Endometrial microvascular endothelial cells (primary cell): ENCODE measurements around the gene LRRC51. TPM values are rescaled to one million over a fixed set of nuclear protein-coding genes. Genes with fewer than 3 reads are reported as not detected.

ENCODE experiments used
- in situ Hi-C: cut with HindIII; loops from 2 replicates; pipeline ENCODE4 v1.10.0; 2017; ENCODE audit warnings: low sequenced_read_pairs, low pct_unique_long_range_greater_than_20kb; ENCODE audit errors: inconsistent ontology term
- total RNA-seq: library from RNA; depleted of rRNA; stranded (reverse); fragments of >200 nt; gene quantifications from one replicate; pipeline ENCODE4 v1.2.3, GENCODE V29; 2015; ENCODE audit errors: inconsistent ontology term

The LRRC51 gene
- total RNA-seq, 1 donor from 2014 or later, result 1.1 TPM

GRCh38 chr11:72067676-72068075, 13.0 kb upstream of the LRRC51 start:
- in situ Hi-C loops, result no loop called here

DNA sequence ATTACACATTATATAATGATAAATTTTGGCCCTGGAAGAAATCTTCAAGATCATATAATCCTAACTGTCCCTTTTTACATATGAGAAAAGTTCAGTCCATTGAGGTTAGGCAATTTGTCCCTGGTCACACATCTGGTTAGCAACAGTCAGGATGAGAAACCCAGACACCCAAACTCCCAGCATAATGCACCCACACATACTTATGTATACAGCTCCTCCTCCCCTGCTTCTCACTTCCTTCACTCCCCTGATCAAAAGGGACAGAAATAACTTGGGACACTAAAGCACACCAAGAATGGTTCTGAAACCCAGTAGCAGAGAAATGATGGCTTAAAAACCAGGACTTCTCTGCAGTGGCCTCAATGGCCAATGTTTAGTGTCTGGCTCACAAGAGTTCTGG, 11.4 kb upstream of the LRRC51 start:
- in situ Hi-C loops, result no loop called here

GRCh38 chr11:72069787-72070251, 10.8 kb upstream of the LRRC51 start:
- in situ Hi-C loops, result no loop called here

DNA sequence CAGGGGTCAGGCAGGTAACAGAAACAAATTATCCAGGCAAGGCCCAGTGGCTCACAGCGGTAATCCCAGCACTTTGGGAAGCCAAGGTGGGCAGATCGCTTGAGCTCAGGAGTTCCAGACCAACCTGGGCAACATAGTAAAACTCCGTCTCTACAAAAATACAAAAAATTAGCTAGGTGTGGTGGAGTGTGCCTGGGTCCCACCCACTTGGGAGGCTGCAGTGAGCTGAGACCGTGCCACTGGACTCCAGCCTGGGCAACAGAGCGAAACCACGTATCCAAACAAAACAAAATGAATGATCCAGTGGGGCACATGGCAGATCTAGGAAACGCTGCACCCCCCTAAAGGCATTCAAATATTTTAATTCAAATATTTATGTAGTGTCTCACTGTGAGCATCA, 10.2 kb upstream of the LRRC51 start:
- in situ Hi-C loops, result no loop called here

DNA sequence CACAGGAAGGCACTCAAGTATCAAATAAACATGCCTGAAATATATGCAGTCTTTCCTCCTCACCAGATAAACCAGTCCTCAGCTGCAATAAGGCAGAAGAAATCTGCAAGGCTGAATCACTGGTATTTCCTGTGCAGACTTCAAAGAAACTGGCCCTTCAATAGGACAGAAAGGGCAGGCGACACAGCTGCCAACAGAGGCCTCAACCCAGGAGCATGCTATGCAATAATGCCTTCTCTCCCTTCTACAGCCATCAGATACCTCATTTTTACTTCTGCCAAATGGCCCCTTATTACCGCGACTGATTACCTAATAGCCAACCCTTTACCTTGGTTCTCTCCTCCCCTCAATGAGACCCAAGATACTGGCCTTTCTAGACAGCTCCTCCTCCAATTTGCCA, 8.3 kb upstream of the LRRC51 start:
- in situ Hi-C loops, result no loop called here

DNA sequence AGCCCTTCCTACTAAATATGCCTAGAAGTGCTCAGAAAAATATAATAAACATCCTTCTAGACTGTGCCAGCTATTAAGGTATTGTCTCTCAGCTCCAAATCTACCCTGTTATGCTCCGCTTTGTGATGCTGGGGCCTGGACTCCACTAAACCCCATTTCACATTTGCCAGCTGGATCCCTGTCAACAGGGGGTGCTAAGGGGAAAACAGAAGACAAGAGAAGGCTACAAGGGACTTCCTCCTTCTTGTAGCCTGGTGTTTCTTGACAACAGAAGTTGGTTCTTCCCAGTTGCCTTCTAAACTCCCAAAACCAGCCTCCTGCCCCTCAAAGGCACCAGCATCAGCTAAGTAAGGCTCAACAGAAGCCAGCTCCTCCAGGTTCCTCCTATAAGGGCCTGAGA, 5.5 kb upstream of the LRRC51 start:
- in situ Hi-C loops, result no loop called here

DNA sequence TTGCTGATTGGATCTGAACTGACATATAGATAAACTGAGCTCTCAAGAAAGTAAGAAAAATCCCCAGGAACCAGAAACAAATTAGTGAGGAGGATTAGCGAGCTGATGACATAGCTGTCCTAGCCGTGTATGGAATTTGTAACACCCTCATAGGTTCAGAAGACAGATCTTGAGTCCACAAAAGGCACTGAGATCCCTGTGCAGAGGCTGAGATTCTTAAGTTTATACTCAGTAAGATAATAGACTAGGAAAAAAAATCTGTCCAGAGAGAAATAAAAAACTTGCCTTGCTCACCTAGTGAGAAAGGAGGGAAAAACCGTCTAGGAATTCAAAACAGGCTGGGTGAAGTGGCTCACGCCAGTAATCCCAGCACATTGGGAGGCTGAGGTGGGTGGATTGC, 4.9 kb upstream of the LRRC51 start:
- in situ Hi-C loops, result no loop called here

GRCh38 chr11:72078477-72078876, 2.2 kb upstream of the LRRC51 start:
- in situ Hi-C loops, result no loop called here

DNA sequence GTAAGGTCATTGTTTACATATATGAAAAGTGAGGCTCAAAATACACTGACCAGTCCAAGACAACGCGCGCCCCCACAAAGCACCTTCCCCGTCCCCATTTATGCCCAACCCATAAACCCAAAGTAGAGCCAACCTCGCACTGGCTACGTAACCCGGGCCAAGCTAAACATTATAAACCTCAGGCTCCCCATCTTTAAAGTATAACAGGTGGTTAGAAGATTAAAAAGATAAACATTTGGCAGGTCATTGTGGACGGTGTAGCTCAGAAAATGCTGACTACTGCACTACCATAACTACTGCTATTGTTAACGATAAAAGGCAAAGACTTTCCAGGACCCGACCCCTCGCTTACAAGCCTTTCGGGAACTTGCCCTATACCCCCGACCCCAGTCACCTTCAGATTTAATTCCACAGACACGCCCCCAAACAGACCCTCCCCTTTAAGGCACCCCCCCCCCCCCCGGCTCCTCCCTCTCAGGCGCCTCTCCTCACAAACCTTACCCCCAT, 778 bp upstream of the LRRC51 start:
- in situ Hi-C loops, result no loop called here

DNA sequence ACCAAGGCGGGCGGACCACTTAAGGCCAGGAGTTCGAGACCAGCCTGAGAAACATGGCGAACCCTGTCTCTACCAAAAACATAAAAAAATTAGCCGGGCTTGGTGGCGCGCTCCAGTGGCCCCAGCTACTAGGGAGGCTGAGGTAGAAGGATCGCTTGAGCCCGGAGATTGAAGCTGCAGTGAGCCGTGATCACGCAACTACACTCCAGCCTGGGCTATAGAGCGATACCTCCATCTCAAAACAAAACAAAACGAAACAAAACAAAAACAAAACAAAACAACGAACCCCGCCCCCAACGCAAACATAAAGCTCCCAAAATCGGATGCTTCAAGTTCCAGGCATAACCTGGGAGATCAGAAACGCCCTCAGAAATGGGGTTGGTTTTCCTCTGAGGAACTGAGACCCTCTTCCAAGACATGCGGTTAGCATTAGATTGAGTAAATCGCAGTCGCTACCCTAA, 564 bp downstream of the LRRC51 start:
- in situ Hi-C loops, result no loop called here

DNA sequence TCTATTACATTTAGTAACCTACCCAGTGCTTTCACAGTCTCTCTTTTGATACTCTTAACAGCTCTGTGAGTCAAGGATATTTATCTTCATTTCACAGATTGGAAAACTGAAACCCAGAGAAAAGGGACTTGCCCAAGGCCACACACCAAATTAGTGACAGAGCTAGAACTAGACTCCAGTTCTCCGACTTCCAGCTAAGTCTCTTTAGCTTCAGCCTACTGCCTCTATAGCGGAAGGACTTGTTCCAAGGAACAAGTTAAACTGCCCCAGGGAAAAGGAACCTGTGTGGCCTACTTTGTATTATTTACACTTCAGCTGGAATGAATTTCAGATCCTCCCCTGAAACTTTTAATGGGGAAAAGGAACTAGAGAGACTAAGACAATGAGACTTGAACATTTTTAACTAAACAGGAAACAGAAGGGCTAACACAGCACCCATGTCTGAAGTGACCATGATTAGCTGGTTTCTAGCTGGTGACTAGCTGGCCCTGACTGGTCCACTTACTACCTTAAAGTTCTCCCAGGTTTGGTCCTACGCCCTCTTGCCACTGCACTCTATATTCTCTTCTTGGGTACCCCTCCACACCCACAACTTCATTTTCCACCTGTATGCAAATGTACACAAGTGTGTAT, 1.3 kb downstream of the LRRC51 start:
- in situ Hi-C loops, result no loop called here

GRCh38 chr11:72083414-72083813, 2.8 kb downstream of the LRRC51 start:
- in situ Hi-C loops, result no loop called here

- in situ Hi-C loops, result no loop called here
These were observed 3.4 kb downstream of the LRRC51 start for GRCh38 chr11:72084076-72084475.

DNA sequence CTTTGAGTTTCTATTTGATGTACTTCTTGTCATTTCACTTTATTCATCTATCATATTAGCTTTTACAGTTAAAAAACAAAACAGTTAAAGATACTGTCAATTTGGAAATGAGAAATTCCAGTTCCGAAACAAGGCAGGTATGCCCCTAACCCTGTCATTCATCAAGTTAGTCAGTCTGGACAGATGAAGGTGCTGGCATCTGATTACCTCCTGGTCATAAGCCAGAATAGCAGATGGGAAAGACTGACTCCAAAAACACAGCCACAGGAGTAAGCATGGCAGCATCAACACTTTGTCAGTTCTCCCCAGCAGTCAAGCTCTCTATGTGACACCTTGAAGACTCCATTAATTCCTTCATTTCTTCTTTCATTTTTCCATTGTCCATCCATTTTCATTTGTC, 4.3 kb downstream of the LRRC51 start:
- in situ Hi-C loops, result no loop called here

GRCh38 chr11:72085621-72086351, 5.1 kb downstream of the LRRC51 start:
- in situ Hi-C loops, result no loop called here

GRCh38 chr11:72088076-72088808, 7.6 kb downstream of the LRRC51 start:
- in situ Hi-C loops, result no loop called here

- in situ Hi-C loops, result no loop called here
These were observed 10.6 kb downstream of the LRRC51 start for GRCh38 chr11:72091292-72091691.

- in situ Hi-C loops, result no loop called here
These were observed 18.1 kb downstream of the LRRC51 start for GRCh38 chr11:72098741-72099140.

DNA sequence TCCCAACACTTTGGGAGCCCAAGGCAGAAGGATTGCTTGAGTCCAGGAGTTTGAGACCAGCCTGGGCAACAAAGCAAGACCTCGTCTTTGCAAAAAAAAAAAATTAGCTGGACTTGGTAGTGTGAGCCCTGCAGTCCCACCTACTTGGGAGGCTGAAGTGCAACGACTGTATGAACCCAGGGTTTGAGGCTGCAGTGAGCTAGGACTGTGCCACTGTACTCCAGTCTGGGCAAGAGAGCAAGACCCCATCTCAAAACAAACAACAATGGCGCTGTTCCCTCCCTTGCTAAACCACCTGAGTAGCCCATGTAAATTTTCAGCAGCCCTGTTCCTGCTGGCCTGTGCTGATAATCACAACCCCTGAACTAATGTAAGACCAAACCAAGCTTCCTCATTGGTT, 19.4 kb downstream of the LRRC51 start:
- in situ Hi-C loops, result no loop called here

GRCh38 chr11:72100462-72100861, 19.8 kb downstream of the LRRC51 start:
- in situ Hi-C loops, result no loop called here
